ENCODE measurements around the gene PDE6H. TPM values are rescaled to one million over a fixed set of nuclear protein-coding genes. Genes with fewer than 3 reads are reported as not detected.

Gene PDE6H
- total and polyA plus RNA-seq, 2 of the 8 experiments (the other 6 are each of a cell fraction or from before 2014, with no cell fraction given), result not detected

- FAIRE-seq (no peak), DNase-seq (ENCODE audit: low read depth in 1 of 2, low spot score in 2 of 2) (no peak)
- no peak overlapping the region for H3K18ac ChIP-seq (ENCODE audit: extremely low read depth, low read length)
- H3K79me2 ChIP-seq (ENCODE audit: control insufficient read depth in 1 of 2, insufficient read depth in 2 of 2, low read length in 2 of 2), result no peaks in the 10 kb centered on the region
- H4K5ac ChIP-seq (ENCODE audit: insufficient read length, low read depth, low read length), result no peak overlapping the region
- H3K27me3 ChIP-seq (replicated peaks in 1 of 4; ENCODE audit: control insufficient read depth in 3 of 4, extremely low read depth in 1 of 4, insufficient read depth in 3 of 4, low read length in 3 of 4), result no peaks in the 10 kb centered on the region
- no peak overlapping the region for H3K14ac ChIP-seq (ENCODE audit: insufficient read length)
- no peak overlapping the region for H3K4me3 ChIP-seq (ENCODE audit: extremely low read depth in 1 of 4, insufficient read depth in 2 of 4, low read depth in 3 of 4, low read length in 4 of 4)
- no peak overlapping the region for H4K8ac ChIP-seq (ENCODE audit: extremely low read depth, insufficient read depth, low read length)
- no peak overlapping the region for H3K27ac ChIP-seq (ENCODE audit: low read depth, low read length)
- no peak overlapping the region for H2BK15ac ChIP-seq (ENCODE audit: low read length)
- no peak overlapping the region for H2AK5ac ChIP-seq (ENCODE audit: low read depth, low read length)
- ChIA-PET CTCF (ENCODE audit: partially characterized antibody) (interaction anchor here (0.6 to 1.5 kb wide), 2 partner anchors 46 to 92 kb away, joined by 3 to 4 read pairs; no protein-coding TSS in a partner anchor), POLR2A (ENCODE audit: partially characterized antibody) (interaction anchor here (0.7 kb wide), 1 partner anchor 37 kb away, joined by 4 read pairs; no protein-coding TSS in a partner anchor)
- H3K4me2 ChIP-seq (ENCODE audit: insufficient read depth in 1 of 2, low read depth in 2 of 2, low read length in 2 of 2), result no peak overlapping the region
- no peaks in the 10 kb centered on the region for H3K79me1 ChIP-seq (ENCODE audit: low read depth, low read length)
- no peak overlapping the region for H3K9ac ChIP-seq (replicated peaks in 1 of 4; ENCODE audit: extremely low read depth in 1 of 4, low read depth in 3 of 4, low read length in 3 of 4)
- H3K23me2 ChIP-seq (ENCODE audit: low read depth, low read length), result no peaks in the 10 kb centered on the region
- H4K20me1 ChIP-seq (replicated peaks in 1 of 2; ENCODE audit: control insufficient read depth in 1 of 2, insufficient read depth in 2 of 2, low read length in 2 of 2), result no peaks in the 10 kb centered on the region
- H3K23ac ChIP-seq (ENCODE audit: insufficient read length), result no peak overlapping the region
- H3K56ac ChIP-seq (replicated peaks; ENCODE audit: insufficient read length, low read depth, low read length), result no peak overlapping the region
- no peak overlapping the region for H2BK5ac ChIP-seq (ENCODE audit: low read depth, low read length)
- TF ChIP-seq RAD21 (IDR thresholded peaks at IDR 0.05 in 1 of 2, conservative IDR thresholded peaks at IDR 0.05 in 1 of 2; ENCODE audit: low read depth in 2 of 2, low read length in 2 of 2) (no peak), MAFK (IDR thresholded peaks at IDR 0.05; ENCODE audit: low read depth, low read length) (no peak)
- H3K4ac ChIP-seq (replicated peaks; ENCODE audit: insufficient read length, low read depth, low read length), result no peak overlapping the region
- H2AFZ ChIP-seq (ENCODE audit: low read length), result no peak overlapping the region
- H3K9me3 ChIP-seq (ENCODE audit: insufficient read depth in 2 of 2, low read depth in 1 of 2, low read length in 1 of 2), result no peaks in the 10 kb centered on the region
- WGBS, 2 experiments (ENCODE audit: extremely low coverage in 1 of 2, insufficient coverage in 1 of 2, insufficient read length in 1 of 2, insufficient replicate concordance in 2 of 2, low coverage in 1 of 2, low lambda C conversion rate in 2 of 2, missing lambda C conversion rate in 1 of 2), result 82% methylated on average over 1 of the region's 1 CpG; no CpG with 5 or more reads in 1 of the 2 experiments
- H2BK12ac ChIP-seq (ENCODE audit: low read depth, low read length), result no peak overlapping the region
- no peaks in the 10 kb centered on the region for H3K4me1 ChIP-seq (replicated peaks in 1 of 4; ENCODE audit: control insufficient read depth in 3 of 4, insufficient read depth in 4 of 4, low read length in 3 of 4)
- no peak overlapping the region for H4K91ac ChIP-seq (replicated peaks; ENCODE audit: insufficient read length, low read length)
- H2BK20ac ChIP-seq (ENCODE audit: low read length), result no peak overlapping the region
- no peak overlapping the region for H2BK120ac ChIP-seq (replicated peaks; ENCODE audit: low read depth, low read length)
- H3K36me3 ChIP-seq (ENCODE audit: control insufficient read depth in 2 of 4, insufficient read depth in 4 of 4, low read length in 3 of 4), result no peaks in the 10 kb centered on the region
These were observed 9.7 kb downstream of the PDE6H start for GRCh38 chr12:14982562-14982961.

Measured in H1 (cell line).